ENCODE results near the gene CD7.

The CD7 gene

GRCh38 chr17:82328141-82328993 is 11.0 kb upstream of the CD7 start:
- no peak for DNase-seq (ENCODE audit: low spot score)

GRCh38 chr17:82327757-82328140 is 10.3 kb upstream of the CD7 start:
- DNase-seq (ENCODE audit: low spot score): no peak

- DNase-seq (ENCODE audit: low spot score): no peak
Observed at GRCh38 chr17:82327289-82327688, 9.9 kb upstream of the CD7 start.

GRCh38 chr17:82325286-82326180 is 8.1 kb upstream of the CD7 start:
- DNase-seq (ENCODE audit: low spot score): no peak

GRCh38 chr17:82324566-82325285 is 7.3 kb upstream of the CD7 start:
- no peak for DNase-seq (ENCODE audit: low spot score)

- no peak for DNase-seq (ENCODE audit: low spot score)
Observed at GRCh38 chr17:82323514-82324234, 6.3 kb upstream of the CD7 start.

- no peak for DNase-seq (ENCODE audit: low spot score)
Observed at GRCh38 chr17:82322526-82323453, 5.4 kb upstream of the CD7 start.

GRCh38 chr17:82321947-82322466 is 4.6 kb upstream of the CD7 start:
- no peak for DNase-seq (ENCODE audit: low spot score)

GRCh38 chr17:82320956-82321927 is 3.8 kb upstream of the CD7 start:
- DNase-seq (ENCODE audit: low spot score): peak; percentile 34

- DNase-seq (ENCODE audit: low spot score): no peak
Observed at GRCh38 chr17:82320140-82320840, 2.9 kb upstream of the CD7 start.

- no peak for DNase-seq (ENCODE audit: low spot score)
Observed at GRCh38 chr17:82319619-82320062, 2.2 kb upstream of the CD7 start.

GRCh38 chr17:82318772-82319606 is 1.6 kb upstream of the CD7 start:
- DNase-seq (ENCODE audit: low spot score): no peak

- DNase-seq (ENCODE audit: low spot score): no peak
Observed at GRCh38 chr17:82318169-82318498, 726 bp upstream of the CD7 start.

- no peak for DNase-seq (ENCODE audit: low spot score)
Observed at GRCh38 chr17:82316651-82317393, 586 bp downstream of the CD7 start.

GRCh38 chr17:82315703-82316358 is 1.6 kb downstream of the CD7 start:
- no peak for DNase-seq (ENCODE audit: low spot score)
